Measurements from ENCODE around the gene SOCS1. TPM values are rescaled to one million over a fixed set of nuclear protein-coding genes. Genes with fewer than 3 reads are reported as not detected.

SOCS1 gene
- 1 to 10 TPM; 3.2 to 3.7 TPM for total RNA-seq

GRCh38 chr16:11255737-11256660 lies at the start of gene SOCS1:
Gene SOCS1, minus strand, starts transcription at chr16:11256204. Its CDS starts 726 bp downstream, at chr16:11255478.
- peaks cover 8% of the 10 kb centered on the region for H3K4me1 ChIP-seq
- peak; percentile 89 for DNase-seq
- peak within 1 kb of the TSS; percentile 93 for H3K4me3 ChIP-seq
- peak within 1 kb of the TSS; percentile 86 for H3K9ac ChIP-seq (ENCODE audit: low read depth in 2 of 2, low read length in 2 of 2)
- H3K36me3 ChIP-seq, result no peaks in the 10 kb centered on the region
- no peaks in the 10 kb centered on the region for H3K27me3 ChIP-seq
- peak; percentile 78 for TF ChIP-seq CTCF (IDR thresholded peaks at IDR 0.05)
- no peaks in the 10 kb centered on the region for H3K9me3 ChIP-seq
- intact Hi-C loops (cut with DNase I), result loop anchor here (2.0 to 10.0 kb wide), 3 partner anchors 91 to 285 kb away; partner anchors contain the start of gene RMI2
- H3K27ac ChIP-seq, result peak within 1 kb of the TSS; percentile 96

GRCh38 chr16:11303405-11304138 lies 47.6 kb upstream of the SOCS1 start:
- no peak overlapping the region for H3K27ac ChIP-seq
- H3K4me3 ChIP-seq, result no peak overlapping the region

GRCh38 chr16:11302977-11303376 lies 47.0 kb upstream of the SOCS1 start:
- DNase-seq, result no peak

More at GRCh38 chr16:11303405-11304138, 47.6 kb upstream of the SOCS1 start:
- Histone ChIP-seq H3K4me1 (peaks cover 4% of the 10 kb centered on the region), H3K9ac (ENCODE audit: low read depth in 2 of 2, low read length in 2 of 2) (no peak overlapping the region), H3K27me3 (no peaks in the 10 kb centered on the region), H3K36me3 (no peaks in the 10 kb centered on the region), H3K9me3 (no peaks in the 10 kb centered on the region)
- DNase-seq, result no peak
- no peak for TF ChIP-seq CTCF (IDR thresholded peaks at IDR 0.05)
- intact Hi-C loops (cut with DNase I), result no loop called here

GRCh38 chr16:11301645-11302501 lies 45.9 kb upstream of the SOCS1 start:
- H3K4me1 ChIP-seq, result peaks cover 3% of the 10 kb centered on the region
- DNase-seq, result no peak
- H3K27ac ChIP-seq, result no peak overlapping the region
- TF ChIP-seq CTCF (IDR thresholded peaks at IDR 0.05), result no peak
- H3K9me3 ChIP-seq, result no peaks in the 10 kb centered on the region
- H3K4me3 ChIP-seq, result no peak overlapping the region
- no peak overlapping the region for H3K9ac ChIP-seq (ENCODE audit: low read depth in 2 of 2, low read length in 2 of 2)
- intact Hi-C loops (cut with DNase I), result no loop called here
- no peaks in the 10 kb centered on the region for H3K27me3 ChIP-seq
- no peaks in the 10 kb centered on the region for H3K36me3 ChIP-seq

More at GRCh38 chr16:11302977-11303376, 47.0 kb upstream of the SOCS1 start:
- H3K9me3 ChIP-seq, result no peaks in the 10 kb centered on the region
- no peaks in the 10 kb centered on the region for H3K36me3 ChIP-seq
- no peaks in the 10 kb centered on the region for H3K27me3 ChIP-seq
- H3K9ac ChIP-seq (ENCODE audit: low read depth in 2 of 2, low read length in 2 of 2), result no peak overlapping the region
- intact Hi-C loops (cut with DNase I), result no loop called here
- H3K4me3 ChIP-seq, result no peak overlapping the region
- no peak overlapping the region for H3K27ac ChIP-seq
- TF ChIP-seq CTCF (IDR thresholded peaks at IDR 0.05), result no peak
- H3K4me1 ChIP-seq, result no peaks in the 10 kb centered on the region

GRCh38 chr16:11300560-11300892 lies 44.5 kb upstream of the SOCS1 start:
- no peak for TF ChIP-seq CTCF (IDR thresholded peaks at IDR 0.05)
- Histone ChIP-seq H3K27ac (no peak overlapping the region), H3K4me3 (no peak overlapping the region), H3K4me1 (peaks cover 7% of the 10 kb centered on the region), H3K9me3 (no peaks in the 10 kb centered on the region), H3K27me3 (no peaks in the 10 kb centered on the region), H3K9ac (ENCODE audit: low read depth in 2 of 2, low read length in 2 of 2) (no peak overlapping the region), H3K36me3 (no peaks in the 10 kb centered on the region)
- no peak for DNase-seq
- intact Hi-C loops (cut with DNase I), result no loop called here

Data from colonic mucosa (tissue), 4 donors.